HG02588 (cell line): ENCODE measurements around the gene MTG1.
"Not testable (repeated sequence)": the region's sequence is repeated elsewhere in the genome, so short reads cannot be mapped to it uniquely, and the experiment has no call there.

Experiments used
- ATAC-seq: cut with Tn5 transposase; IDR thresholded peaks from one replicate; pipeline ENCODE4 v1.9.1; 2021; ENCODE audit warnings: mild to moderate bottlenecking, moderate library complexity; ENCODE audit not compliant: unreplicated experiment

Gene MTG1

GRCh38 chr10:133377025-133377817 is 16.7 kb upstream of the MTG1 start:
- ATAC-seq, result no peak

DNA sequence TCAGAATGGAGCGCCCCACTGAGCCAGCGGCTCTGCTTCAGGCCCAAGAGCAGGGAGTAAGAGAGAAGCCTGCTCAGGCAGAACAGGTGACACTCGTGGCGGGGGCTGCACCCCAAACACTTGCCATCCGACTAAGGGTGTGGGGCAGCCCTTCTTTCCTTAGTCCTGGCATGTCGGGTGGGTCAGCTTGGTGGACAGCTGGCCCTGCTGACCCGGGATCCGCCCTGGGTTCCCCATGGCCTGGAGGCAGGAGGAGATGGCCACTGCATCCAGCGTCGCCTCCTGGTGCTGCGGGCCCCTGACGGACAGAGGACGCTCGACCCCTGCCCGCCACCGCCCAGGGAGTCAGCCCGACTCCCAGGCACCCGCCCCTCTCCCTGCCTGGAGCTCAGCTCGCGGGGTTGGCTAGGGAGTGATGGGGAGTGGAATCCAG is 16.1 kb upstream of the MTG1 start:
- no peak for ATAC-seq

- ATAC-seq, result peak; percentile 45
Measured at GRCh38 chr10:133378251-133379096, 15.5 kb upstream of the MTG1 start.

DNA sequence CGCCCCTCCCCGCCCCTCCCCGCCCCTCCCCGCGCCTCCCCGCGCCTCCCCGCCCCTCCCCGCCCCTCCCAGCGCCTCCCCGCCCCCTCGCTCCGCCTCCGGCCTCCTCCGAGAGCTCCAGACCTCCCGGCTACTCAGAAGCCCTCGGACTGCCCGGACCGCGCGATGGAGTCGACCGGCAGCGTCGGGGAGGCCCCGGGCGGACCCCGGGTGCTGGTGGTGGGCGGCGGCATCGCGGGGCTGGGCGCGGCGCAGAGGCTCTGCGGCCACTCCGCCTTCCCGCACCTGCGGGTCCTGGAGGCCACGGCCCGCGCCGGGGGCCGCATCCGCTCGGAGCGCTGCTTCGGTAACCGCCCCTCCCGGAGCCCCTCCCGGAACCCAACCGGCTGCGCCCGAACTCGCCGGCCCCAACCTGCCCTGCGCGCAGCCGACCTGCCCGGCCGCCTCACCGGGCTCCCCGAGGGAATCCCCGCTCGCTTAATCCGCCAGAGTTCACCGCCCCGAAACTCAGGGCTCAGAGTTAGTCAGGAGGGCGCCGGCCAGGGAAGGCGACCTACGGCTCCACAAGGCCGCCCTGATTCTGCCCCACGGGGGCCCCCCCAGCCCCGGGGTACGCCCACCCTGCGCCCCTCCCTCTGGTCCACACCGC is 14.7 kb upstream of the MTG1 start, which contains the start of gene PAOX:
PAOX (plus strand) TSS at position 111 of the 649 bp plus-strand sequence; CDS start at position 166, 55 bp downstream.
- peak; percentile 52 for ATAC-seq

DNA sequence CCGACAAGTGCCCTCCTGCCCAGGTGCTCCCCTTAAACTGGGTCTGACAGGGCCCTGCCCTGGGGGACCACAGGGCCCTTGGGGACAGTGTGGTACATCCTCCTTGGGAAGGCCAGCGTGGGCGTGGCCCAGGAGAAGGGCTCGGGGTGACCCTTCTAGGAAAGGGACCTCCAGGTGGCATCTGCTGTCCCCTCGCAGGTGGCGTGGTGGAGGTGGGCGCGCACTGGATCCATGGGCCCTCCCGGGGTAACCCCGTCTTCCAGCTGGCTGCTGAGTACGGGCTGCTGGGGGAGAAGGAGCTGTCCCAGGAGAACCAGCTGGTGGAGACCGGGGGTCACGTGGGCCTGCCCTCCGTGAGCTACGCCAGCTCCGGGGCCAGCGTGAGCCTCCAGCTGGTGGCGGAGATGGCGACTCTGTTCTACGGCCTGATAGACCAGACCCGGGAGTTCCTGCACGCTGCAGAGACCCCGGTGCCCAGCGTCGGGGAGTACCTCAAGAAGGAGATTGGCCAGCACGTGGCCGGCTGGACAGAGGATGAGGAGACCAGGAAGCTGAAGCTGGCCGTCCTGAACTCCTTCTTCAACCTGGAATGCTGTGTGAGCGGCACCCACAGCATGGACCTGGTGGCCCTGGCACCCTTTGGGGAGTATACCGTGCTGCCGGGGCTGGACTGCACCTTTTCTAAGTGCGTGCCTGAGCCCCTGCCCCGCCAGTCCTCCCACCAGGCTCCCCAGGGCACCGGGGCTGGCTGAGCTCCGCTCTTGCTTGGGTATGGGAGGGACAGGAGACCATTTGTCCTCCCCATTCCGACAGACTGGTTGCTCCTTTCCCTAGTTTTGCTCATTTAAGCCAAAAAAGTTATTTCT is 13.9 kb upstream of the MTG1 start:
- ATAC-seq, result peak; percentile 1

- no peak for ATAC-seq
Measured at GRCh38 chr10:133381036-133381435, 12.9 kb upstream of the MTG1 start.

- ATAC-seq, result no peak
Measured at GRCh38 chr10:133383551-133383950, 10.4 kb upstream of the MTG1 start.

DNA sequence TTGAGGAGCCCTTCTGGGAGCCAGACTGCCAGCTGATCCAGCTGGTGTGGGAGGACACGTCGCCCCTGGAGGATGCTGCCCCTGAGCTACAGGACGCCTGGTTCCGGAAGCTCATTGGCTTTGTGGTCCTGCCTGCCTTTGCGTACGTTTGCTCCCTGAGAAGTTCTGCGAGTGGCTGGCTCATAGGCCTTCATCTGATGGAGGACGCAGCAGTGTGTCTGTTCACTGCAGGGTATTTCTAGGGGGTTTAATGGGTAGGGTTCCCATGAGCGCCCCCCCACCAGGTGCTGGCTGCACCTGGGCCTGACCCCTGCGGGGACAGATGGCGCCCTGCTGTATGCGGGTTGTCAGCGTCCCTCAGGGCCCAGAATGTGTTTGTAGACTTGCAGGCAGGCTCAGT is 9.9 kb upstream of the MTG1 start:
- ATAC-seq, result no peak

DNA sequence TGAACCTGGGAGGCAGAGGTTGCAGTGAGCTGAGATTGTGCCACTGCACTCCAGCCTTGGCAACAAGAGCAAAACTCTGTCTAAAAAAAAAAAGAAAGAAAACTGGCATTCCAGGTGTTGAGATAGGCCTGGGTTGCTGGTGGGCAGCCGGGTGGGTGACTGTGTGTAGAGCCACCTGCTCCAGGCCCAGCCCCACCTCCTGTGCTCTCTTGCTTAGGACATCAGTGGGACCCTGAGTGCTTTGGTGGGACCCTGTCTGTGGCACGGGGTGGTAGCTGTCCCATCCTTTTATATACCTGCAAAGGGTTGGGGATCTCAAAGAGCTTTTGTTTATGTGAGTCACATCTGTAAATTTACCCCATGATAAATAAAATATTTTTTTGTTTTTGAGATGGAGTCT is 8.7 kb upstream of the MTG1 start:
- ATAC-seq, result no peak

GRCh38 chr10:133386951-133387350 is 7.0 kb upstream of the MTG1 start:
- not testable (repeated sequence) for ATAC-seq

DNA sequence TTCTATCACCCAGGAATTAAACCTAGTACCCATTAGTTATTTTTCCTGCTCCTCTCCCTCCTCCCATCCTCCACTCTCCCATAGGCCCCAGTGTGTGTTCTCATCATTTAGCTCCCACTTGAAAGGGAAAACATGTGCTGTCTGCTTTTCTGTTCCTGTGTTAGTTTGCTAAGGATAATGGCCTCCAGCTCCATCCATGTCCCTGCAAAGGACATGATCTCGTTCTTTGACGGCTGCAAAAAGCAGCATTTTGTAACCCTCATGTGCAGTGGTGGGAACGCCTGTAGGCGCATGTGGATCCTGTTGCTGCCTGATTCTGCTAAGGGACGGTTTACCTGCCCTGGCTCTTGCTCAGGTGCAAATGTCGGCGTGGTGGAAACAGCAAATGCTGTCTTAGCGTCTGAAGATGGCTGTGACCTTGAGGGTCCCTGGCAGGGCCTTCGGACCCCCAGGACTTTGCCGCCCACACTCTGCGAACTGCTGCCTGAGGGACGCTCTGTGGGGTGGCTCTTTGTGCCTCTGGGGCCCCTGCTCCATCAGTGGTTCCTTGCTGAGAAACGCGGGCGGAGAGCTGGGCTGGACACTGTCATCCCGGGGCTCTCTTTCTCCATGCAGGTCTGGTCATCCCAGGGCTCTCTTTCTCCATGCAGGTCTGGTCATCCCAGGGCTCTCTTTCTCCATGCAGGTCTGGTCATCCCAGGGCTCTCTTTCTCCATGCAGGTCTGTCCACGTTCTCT is 5.6 kb upstream of the MTG1 start:
- no peak for ATAC-seq

DNA sequence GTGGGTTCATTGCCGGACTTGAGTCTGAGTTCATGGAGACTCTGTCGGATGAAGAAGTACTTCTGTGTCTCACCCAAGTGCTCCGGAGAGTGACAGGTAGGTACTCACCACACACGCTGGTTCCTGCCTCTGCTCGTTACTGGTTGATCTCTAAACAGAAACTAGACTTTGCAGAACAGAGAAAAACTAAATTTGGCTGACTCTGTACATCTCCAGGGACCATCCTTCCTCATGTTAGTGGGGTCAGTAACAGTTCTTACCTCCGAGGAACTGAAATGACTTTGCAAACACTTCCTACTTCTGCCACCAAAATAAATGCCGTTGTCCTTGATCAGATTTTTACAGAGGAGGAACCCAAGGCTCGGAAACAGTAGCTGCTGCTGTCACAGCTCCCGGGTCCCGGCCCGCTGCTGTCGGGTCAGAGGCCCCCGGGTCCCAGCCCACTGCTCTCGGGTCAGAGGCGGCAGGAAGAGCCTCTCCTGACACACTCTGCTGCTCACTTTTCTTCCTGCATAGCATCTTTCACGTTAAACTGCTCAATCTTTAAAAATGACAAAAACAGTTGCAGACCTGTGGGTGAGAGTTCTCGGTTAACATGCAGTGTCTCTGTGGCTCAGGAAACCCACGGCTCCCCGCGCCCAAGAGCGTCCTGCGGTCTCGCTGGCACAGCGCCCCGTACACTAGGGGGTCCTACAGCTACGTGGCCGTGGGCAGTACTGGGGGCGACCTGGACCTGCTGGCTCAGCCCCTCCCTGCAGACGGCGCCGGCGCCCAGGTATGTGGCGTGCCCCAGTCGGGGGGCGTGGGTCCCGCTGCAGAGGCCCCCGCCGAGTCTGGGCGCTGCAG is 4.8 kb upstream of the MTG1 start:
- ATAC-seq, result peak; percentile 79

DNA sequence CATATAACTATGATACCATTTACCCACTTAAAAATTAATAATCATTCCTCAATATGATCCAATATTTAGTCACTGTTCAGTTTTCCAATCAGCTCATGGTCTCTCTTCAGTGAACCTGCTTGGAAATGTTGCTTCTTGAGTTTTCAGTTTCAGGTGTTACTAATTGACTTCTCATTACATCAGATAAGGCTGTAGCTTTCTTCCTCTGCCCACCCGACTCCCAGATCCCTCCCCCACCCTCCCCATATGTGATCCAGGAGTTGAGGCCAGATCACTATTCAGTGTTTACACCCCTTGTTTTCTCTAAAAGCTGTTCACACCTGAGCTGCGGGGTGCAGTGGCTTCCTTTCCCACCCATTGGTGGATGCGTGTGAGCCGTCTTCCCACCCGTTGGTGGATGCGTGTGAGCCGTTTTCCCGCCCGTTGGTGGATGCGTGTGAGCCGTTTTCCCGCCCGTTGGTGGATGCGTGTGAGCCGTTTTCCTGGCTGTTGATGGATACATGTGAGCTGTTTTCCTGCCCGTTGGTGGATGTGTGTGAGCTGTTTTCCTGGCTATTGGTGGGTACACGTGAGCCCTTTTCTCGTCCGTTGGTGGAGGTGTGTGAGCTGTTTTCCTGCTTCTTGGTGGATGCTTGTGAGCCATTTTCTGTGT is 3.2 kb upstream of the MTG1 start:
- ATAC-seq, result no peak

DNA sequence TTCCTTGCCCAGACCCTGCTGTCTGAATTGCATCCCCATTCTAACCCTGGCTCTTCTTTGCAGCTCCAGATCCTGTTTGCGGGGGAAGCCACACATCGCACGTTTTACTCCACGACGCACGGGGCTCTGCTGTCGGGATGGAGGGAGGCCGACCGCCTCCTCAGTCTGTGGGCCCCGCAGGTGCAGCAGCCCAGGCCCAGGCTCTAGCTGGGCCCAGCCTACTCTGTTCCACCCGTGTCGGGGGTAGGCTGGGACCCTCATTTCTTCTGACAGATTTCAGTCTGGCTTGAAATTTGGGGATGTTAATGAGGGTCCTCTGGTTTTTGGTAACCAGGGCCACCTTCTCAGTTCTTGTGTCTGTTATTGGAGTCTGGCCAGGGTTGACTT is 2.7 kb upstream of the MTG1 start:
- no peak for ATAC-seq

DNA sequence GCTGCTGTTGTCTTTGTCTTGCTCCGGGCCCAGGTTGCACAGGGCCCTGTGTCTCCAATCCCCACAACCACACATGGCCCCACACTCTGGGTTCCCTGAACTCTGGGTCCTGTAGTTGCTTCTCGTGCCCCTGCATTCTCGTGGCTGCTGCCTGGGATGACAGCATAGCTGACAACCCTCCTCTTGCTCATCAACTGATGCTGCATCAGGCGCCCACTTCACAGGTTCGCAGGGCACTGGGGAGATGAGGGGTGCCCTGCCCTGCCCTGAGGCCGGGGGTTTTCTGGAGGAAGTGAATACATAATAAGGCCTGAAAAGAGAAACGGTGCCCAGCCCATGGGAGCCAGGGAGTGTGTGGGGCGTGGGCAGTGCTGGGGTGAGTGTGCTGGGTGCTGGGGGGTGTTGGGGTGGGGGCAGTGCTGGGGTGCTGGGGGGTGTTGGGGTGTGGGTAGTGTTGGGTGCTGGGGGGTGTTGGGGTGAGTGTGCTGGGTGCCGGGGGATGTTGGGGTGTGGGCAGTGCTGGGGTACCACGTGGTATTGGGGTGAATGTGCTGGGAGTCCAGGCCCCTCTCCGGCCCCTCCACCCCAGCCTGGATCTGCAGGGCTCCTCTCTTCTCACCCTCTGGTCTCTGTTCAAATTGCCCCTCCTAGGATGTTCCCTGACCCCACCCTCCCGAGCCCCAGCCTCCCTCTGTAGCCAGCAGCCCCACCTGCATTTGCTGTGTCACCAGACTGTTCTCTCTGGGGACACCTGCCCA is 2.0 kb upstream of the MTG1 start:
- ATAC-seq, result no peak

DNA sequence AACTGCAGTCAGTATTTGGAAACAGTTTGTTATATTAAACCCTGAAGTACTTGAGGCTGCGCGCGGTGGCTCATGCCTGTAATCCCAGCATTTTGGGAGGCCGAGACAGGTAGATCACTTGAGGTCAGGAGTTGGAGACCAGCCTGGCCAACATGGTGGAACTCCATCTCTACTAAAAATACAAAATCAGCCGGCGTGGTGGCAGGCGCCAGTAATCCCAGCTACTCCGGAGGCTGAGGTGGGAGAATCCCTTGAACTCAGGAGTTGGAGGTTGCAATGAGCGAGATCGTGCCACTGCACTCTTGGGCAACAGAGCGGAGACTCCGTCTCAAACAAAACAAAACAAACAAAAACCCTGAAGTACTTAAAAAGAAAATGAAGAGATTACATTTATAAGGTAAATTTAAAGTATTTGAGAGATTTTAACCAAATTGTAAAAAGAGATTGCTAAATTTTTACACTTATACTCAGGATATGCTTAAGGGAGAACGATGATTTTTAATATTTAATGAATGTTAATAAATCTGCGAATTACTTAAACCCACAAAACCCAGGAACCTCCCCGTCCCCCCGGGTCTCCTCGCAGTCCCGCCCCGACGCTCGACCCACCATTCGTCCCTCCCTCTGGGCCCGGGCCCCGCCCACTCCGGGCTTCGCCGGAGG is 425 bp upstream of the MTG1 start:
- no peak for ATAC-seq

- no peak for ATAC-seq
Measured at GRCh38 chr10:133394801-133395221, 854 bp downstream of the MTG1 start.
